ENCODE data around the gene CEACAM6. TPM values are rescaled to one million over a fixed set of nuclear protein-coding genes. Genes with fewer than 3 reads are reported as not detected.
A peak's percentile ranks its signal among the peaks of the same experiment; 100 is the strongest.

The CEACAM6 gene
- total and polyA plus RNA-seq, 9 of the 15 experiments (the other 6 are each of a cell fraction or from before 2014, with no cell fraction given): 0.24 TPM; not detected in 8

DNA sequence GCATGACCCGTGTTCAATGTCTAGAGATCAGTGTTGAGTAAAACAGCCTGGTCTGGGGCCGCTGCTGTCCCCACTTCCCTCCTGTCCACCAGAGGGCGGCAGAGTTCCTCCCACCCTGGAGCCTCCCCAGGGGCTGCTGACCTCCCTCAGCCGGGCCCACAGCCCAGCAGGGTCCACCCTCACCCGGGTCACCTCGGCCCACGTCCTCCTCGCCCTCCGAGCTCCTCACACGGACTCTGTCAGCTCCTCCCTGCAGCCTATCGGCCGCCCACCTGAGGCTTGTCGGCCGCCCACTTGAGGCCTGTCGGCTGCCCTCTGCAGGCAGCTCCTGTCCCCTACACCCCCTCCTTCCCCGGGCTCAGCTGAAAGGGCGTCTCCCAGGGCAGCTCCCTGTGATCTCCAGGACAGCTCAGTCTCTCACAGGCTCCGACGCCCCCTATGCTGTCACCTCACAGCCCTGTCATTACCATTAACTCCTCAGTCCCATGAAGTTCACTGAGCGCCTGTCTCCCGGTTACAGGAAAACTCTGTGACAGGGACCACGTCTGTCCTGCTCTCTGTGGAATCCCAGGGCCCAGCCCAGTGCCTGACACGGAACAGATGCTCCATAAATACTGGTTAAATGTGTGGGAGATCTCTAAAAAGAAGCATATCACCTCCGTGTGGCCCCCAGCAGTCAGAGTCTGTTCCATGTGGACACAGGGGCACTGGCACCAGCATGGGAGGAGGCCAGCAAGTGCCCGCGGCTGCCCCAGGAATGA lies 48.4 kb upstream of the CEACAM6 start (continued):
- TF ChIP-seq, protein P1, sequence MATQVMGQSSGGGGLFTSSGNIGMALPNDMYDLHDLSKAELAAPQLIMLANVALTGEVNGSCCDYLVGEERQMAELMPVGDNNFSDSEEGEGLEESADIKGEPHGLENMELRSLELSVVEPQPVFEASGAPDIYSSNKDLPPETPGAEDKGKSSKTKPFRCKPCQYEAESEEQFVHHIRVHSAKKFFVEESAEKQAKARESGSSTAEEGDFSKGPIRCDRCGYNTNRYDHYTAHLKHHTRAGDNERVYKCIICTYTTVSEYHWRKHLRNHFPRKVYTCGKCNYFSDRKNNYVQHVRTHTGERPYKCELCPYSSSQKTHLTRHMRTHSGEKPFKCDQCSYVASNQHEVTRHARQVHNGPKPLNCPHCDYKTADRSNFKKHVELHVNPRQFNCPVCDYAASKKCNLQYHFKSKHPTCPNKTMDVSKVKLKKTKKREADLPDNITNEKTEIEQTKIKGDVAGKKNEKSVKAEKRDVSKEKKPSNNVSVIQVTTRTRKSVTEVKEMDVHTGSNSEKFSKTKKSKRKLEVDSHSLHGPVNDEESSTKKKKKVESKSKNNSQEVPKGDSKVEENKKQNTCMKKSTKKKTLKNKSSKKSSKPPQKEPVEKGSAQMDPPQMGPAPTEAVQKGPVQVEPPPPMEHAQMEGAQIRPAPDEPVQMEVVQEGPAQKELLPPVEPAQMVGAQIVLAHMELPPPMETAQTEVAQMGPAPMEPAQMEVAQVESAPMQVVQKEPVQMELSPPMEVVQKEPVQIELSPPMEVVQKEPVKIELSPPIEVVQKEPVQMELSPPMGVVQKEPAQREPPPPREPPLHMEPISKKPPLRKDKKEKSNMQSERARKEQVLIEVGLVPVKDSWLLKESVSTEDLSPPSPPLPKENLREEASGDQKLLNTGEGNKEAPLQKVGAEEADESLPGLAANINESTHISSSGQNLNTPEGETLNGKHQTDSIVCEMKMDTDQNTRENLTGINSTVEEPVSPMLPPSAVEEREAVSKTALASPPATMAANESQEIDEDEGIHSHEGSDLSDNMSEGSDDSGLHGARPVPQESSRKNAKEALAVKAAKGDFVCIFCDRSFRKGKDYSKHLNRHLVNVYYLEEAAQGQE (IDR thresholded peaks at IDR 0.05; ENCODE audit: borderline replicate concordance): peak; percentile 86
- TF ChIP-seq, protein P1 (CRISPR knock-in tag; IDR thresholded peaks at IDR 0.05; ENCODE audit: low read depth): peak; percentile 88
- TF ChIP-seq, protein P2, sequence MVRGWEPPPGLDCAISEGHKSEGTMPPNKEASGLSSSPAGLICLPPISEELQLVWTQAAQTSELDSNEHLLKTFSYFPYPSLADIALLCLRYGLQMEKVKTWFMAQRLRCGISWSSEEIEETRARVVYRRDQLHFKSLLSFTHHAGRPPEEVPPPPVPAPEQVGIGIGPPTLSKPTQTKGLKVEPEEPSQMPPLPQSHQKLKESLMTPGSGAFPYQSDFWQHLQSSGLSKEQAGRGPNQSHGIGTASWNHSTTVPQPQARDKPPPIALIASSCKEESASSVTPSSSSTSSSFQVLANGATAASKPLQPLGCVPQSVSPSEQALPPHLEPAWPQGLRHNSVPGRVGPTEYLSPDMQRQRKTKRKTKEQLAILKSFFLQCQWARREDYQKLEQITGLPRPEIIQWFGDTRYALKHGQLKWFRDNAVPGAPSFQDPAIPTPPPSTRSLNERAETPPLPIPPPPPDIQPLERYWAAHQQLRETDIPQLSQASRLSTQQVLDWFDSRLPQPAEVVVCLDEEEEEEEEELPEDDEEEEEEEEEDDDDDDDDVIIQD (CRISPR knock-in tag; IDR thresholded peaks at IDR 0.05): no peak
- TF ChIP-seq BCOR (IDR thresholded peaks at IDR 0.05) (peak; percentile 38; the same call in 1 of the 2 replicates), MAZ (CRISPR knock-in tag; conservative IDR thresholded peaks at IDR 0.05 in 1 of 2, IDR thresholded peaks at IDR 0.05 in 1 of 2) (peak; percentile 72 to 79), SMC3 (conservative IDR thresholded peaks at IDR 0.05; ENCODE audit: insufficient read depth, low read depth, low read length) (peak; percentile 51), IFI16 (CRISPR knock-in tag; IDR thresholded peaks at IDR 0.05) (no peak), SMARCA5 (IDR thresholded peaks at IDR 0.05) (peak; percentile 91; the same call in 1 of the 2 replicates), SRF (CRISPR knock-in tag; IDR thresholded peaks at IDR 0.05) (no peak), SRSF7 (optimal IDR thresholded peaks at IDR 0.05; ENCODE audit: low read depth, low read length) (no peak), ZNF507 (tag; conservative IDR thresholded peaks at IDR 0.05) (no peak), ZNF217 (CRISPR knock-in tag; IDR thresholded peaks at IDR 0.05) (no peak)
- TF ChIP-seq, protein P3, sequence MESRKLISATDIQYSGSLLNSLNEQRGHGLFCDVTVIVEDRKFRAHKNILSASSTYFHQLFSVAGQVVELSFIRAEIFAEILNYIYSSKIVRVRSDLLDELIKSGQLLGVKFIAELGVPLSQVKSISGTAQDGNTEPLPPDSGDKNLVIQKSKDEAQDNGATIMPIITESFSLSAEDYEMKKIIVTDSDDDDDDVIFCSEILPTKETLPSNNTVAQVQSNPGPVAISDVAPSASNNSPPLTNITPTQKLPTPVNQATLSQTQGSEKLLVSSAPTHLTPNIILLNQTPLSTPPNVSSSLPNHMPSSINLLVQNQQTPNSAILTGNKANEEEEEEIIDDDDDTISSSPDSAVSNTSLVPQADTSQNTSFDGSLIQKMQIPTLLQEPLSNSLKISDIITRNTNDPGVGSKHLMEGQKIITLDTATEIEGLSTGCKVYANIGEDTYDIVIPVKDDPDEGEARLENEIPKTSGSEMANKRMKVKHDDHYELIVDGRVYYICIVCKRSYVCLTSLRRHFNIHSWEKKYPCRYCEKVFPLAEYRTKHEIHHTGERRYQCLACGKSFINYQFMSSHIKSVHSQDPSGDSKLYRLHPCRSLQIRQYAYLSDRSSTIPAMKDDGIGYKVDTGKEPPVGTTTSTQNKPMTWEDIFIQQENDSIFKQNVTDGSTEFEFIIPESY (CRISPR knock-in tag; IDR thresholded peaks at IDR 0.05): no peak
- TF ChIP-seq, protein P4, sequence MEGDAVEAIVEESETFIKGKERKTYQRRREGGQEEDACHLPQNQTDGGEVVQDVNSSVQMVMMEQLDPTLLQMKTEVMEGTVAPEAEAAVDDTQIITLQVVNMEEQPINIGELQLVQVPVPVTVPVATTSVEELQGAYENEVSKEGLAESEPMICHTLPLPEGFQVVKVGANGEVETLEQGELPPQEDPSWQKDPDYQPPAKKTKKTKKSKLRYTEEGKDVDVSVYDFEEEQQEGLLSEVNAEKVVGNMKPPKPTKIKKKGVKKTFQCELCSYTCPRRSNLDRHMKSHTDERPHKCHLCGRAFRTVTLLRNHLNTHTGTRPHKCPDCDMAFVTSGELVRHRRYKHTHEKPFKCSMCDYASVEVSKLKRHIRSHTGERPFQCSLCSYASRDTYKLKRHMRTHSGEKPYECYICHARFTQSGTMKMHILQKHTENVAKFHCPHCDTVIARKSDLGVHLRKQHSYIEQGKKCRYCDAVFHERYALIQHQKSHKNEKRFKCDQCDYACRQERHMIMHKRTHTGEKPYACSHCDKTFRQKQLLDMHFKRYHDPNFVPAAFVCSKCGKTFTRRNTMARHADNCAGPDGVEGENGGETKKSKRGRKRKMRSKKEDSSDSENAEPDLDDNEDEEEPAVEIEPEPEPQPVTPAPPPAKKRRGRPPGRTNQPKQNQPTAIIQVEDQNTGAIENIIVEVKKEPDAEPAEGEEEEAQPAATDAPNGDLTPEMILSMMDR (IDR thresholded peaks at IDR 0.05 in 2 of 3, conservative IDR thresholded peaks at IDR 0.05 in 1 of 3; ENCODE audit: insufficient read depth in 2 of 3, low read depth in 1 of 3, low read length in 3 of 3): peak; percentile 83 to 100 (median 97)
